ENCODE data around the gene BTBD3. TPM values are rescaled to one million over a fixed set of nuclear protein-coding genes. Genes with fewer than 3 reads are reported as not detected.

Gene BTBD3
- total and polyA plus RNA-seq, 4 donors: 3.0 to 13.1 (median 8.4) TPM

- Histone ChIP-seq H3K4me3 (ENCODE audit: low read depth in 1 of 3, low read length in 3 of 3) (no peak overlapping the region), H3K27me3 (ENCODE audit: control insufficient read depth in 4 of 4, insufficient read depth in 4 of 4, low read length in 3 of 4) (peaks cover 0 to 7% (median 2%) of the 10 kb centered on the region in 4 donors), H3K4me1 (ENCODE audit: control insufficient read depth in 4 of 4, insufficient read depth in 4 of 4, low read length in 3 of 4) (no peaks in the 10 kb centered on the region), H3K9ac (ENCODE audit: low read depth in 1 of 2, low read length in 2 of 2) (no peak overlapping the region), H3K36me3 (ENCODE audit: control insufficient read depth in 4 of 4, insufficient read depth in 3 of 4, low read depth in 1 of 4, low read length in 3 of 4) (no peaks in the 10 kb centered on the region), H3K9me3 (ENCODE audit: control insufficient read depth in 4 of 4, low read length in 3 of 4) (peaks cover 0 to 3% (median 0%) of the 10 kb centered on the region in 4 donors), H3K27ac (ENCODE audit: low read depth in 1 of 2, low read length in 2 of 2) (no peak overlapping the region)
- no peak for TF ChIP-seq NR2F2 (IDR thresholded peaks at IDR 0.05)
- no peak for TF ChIP-seq FOXA1 (IDR thresholded peaks at IDR 0.05)
- no peak for TF ChIP-seq HNF4A (conservative IDR thresholded peaks at IDR 0.05)
- TF ChIP-seq FOXA2 (IDR thresholded peaks at IDR 0.05): no peak
- TF ChIP-seq SP1 (IDR thresholded peaks at IDR 0.05): no peak
- no peak for TF ChIP-seq EGR1 (IDR thresholded peaks at IDR 0.05; ENCODE audit: low read depth in 2 of 2)
- TF ChIP-seq TAF1 (conservative IDR thresholded peaks at IDR 0.05): no peak
- TF ChIP-seq REST (IDR thresholded peaks at IDR 0.05): no peak
- TF ChIP-seq ATF3 (IDR thresholded peaks at IDR 0.05): no peak
- TF ChIP-seq ZBTB33 (IDR thresholded peaks at IDR 0.05): no peak
- TF ChIP-seq JUND (IDR thresholded peaks at IDR 0.05): no peak
- TF ChIP-seq RAD21 (IDR thresholded peaks at IDR 0.05): no peak
- no peak for TF ChIP-seq GABPA (IDR thresholded peaks at IDR 0.05 in 1 of 2, conservative IDR thresholded peaks at IDR 0.05 in 1 of 2)
- TF ChIP-seq CTCF (IDR thresholded peaks at IDR 0.05; ENCODE audit: low read depth, low read length, missing input control): no peak
- TF ChIP-seq MAX (IDR thresholded peaks at IDR 0.05): no peak
- DNase-seq (ENCODE audit: low spot score): no peak
- WGBS: 81% methylated on average over 4 of the region's 4 CpGs
Observed at GRCh38 chr20:11880680-11881079, 37.0 kb upstream of the BTBD3 start.

GRCh38 chr20:11881449-11881848 is 36.2 kb upstream of the BTBD3 start:
- no peak overlapping the region for H3K4me3 ChIP-seq (ENCODE audit: low read depth in 1 of 3, low read length in 3 of 3)
- WGBS: 73% methylated on average over 4 of the region's 4 CpGs
- no peak overlapping the region for H3K9ac ChIP-seq (ENCODE audit: low read depth in 1 of 2, low read length in 2 of 2)
- DNase-seq (ENCODE audit: low spot score): no peak
- H3K4me1 ChIP-seq (ENCODE audit: control insufficient read depth in 4 of 4, insufficient read depth in 4 of 4, low read length in 3 of 4): no peaks in the 10 kb centered on the region
- peaks cover 0 to 3% (median 0%) of the 10 kb centered on the region in 4 donors for H3K9me3 ChIP-seq (ENCODE audit: control insufficient read depth in 4 of 4, low read length in 3 of 4)
- no peak overlapping the region for H3K27ac ChIP-seq (ENCODE audit: low read depth in 1 of 2, low read length in 2 of 2)
- no peaks in the 10 kb centered on the region for H3K36me3 ChIP-seq (ENCODE audit: control insufficient read depth in 4 of 4, insufficient read depth in 3 of 4, low read depth in 1 of 4, low read length in 3 of 4)
- H3K27me3 ChIP-seq (ENCODE audit: control insufficient read depth in 4 of 4, insufficient read depth in 4 of 4, low read length in 3 of 4): peaks cover 0 to 7% (median 0%) of the 10 kb centered on the region in 4 donors
- TF ChIP-seq CTCF (IDR thresholded peaks at IDR 0.05; ENCODE audit: low read depth, low read length, missing input control) (no peak), FOXA1 (IDR thresholded peaks at IDR 0.05) (no peak), MAX (IDR thresholded peaks at IDR 0.05) (no peak), TAF1 (conservative IDR thresholded peaks at IDR 0.05) (no peak), SP1 (IDR thresholded peaks at IDR 0.05) (no peak), RXRA (IDR thresholded peaks at IDR 0.05) (no peak)

Measured in liver (tissue), 9 donors.